Peyer's patch (tissue), 4 donors: ENCODE data around the gene FOXC1.

Experiments
- POLR2A ChIP-seq, 2 donors: fragments of 450-650 bp; IDR thresholded peaks; one replicate each; pipeline ENCODE4 v1.5.1; 2017; ENCODE audit warnings: antibody characterized with exemption in 2 of 2, mild to moderate bottlenecking in 2 of 2, moderate library complexity in 2 of 2
- TF ChIP-seq, protein P1 (sequence below), 6 experiments: fragments of 450-650 bp in 4 of 6; fragments of 200-600 bp in 2 of 6; sonication (generic) in 1 of 6; IDR thresholded peaks; one replicate each; pipeline ENCODE4 v1.5.1; 2017 to 2019; ENCODE audit warnings: antibody characterized with exemption in 6 of 6, mild to moderate bottlenecking in 3 of 6, moderate library complexity in 1 of 6

DNA sequence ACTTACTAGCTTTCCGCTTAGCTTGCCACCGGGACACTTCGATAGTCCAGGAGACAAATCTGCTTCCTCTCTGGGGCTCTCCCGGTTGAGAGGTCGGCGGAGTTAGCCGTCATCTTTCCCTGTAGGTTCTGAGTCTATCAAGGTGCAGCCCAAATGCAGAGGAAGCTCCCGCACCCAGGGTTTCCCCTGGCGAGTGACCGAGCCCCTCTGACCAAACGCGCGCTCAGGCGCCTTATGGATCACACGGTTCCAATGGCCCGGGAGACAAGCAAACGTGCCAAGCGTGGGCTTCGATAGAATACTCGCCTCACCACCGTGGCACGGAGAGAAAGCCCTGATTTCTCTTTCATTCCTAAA, 15.8 kb upstream of the FOXC1 start:
- TF ChIP-seq, protein P1, sequence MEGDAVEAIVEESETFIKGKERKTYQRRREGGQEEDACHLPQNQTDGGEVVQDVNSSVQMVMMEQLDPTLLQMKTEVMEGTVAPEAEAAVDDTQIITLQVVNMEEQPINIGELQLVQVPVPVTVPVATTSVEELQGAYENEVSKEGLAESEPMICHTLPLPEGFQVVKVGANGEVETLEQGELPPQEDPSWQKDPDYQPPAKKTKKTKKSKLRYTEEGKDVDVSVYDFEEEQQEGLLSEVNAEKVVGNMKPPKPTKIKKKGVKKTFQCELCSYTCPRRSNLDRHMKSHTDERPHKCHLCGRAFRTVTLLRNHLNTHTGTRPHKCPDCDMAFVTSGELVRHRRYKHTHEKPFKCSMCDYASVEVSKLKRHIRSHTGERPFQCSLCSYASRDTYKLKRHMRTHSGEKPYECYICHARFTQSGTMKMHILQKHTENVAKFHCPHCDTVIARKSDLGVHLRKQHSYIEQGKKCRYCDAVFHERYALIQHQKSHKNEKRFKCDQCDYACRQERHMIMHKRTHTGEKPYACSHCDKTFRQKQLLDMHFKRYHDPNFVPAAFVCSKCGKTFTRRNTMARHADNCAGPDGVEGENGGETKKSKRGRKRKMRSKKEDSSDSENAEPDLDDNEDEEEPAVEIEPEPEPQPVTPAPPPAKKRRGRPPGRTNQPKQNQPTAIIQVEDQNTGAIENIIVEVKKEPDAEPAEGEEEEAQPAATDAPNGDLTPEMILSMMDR (IDR thresholded peaks at IDR 0.05), result no peak
- no peak for TF ChIP-seq POLR2A (IDR thresholded peaks at IDR 0.05)
